H1 (cell line): ENCODE measurements around the gene LRRC61. TPM values are rescaled to one million over a fixed set of nuclear protein-coding genes. Genes with fewer than 3 reads are reported as not detected.
A peak's percentile ranks its signal among the peaks of the same experiment; 100 is the strongest.

Experiments used
- CTCF ChIA-PET: fragments of 300-600 bp; sonication (Branson Sonifier 250); formaldehyde crosslinking; loops from one replicate; lab custom pipeline; 2021; ENCODE audit not compliant: partially characterized antibody; lab: Charles Lee
- POLR2A ChIA-PET: fragments of 300-600 bp; sonication (Branson Sonifier 250); formaldehyde crosslinking; loops from one replicate; lab custom pipeline; 2021; ENCODE audit warnings: inconsistent platforms; ENCODE audit not compliant: partially characterized antibody; lab: Charles Lee
- DNase-seq, 2 experiments: peaks; one replicate each; pipeline versions ENCODE4 v3.0.0 to v3.0.0-alpha.2; 2010 to 2022; ENCODE audit warnings: low spot score in 2 of 2, low read depth in 1 of 2, mixed read lengths in 1 of 2
- FAIRE-seq: peaks from 2 replicates; lab custom pipeline; 2011; peaks lifted over from hg19 to GRCh38; lab: Jason Lieb, UNC
- H2AFZ ChIP-seq: 2 replicates; pipeline ENCODE4 v1.8.1; 2012; ENCODE audit warnings: low read length, inconsistent platforms
- H2AK5ac ChIP-seq: 2 replicates; pipeline ENCODE4 v1.6.1; 2013; ENCODE audit warnings: low read depth, low read length
- H2BK120ac ChIP-seq: replicated peaks from 2 replicates; pipeline ENCODE3; 2013; ENCODE audit warnings: low read depth, low read length, inconsistent platforms
- H2BK12ac ChIP-seq: 2 replicates; pipeline ENCODE4 v1.6.1; 2013; ENCODE audit warnings: low read depth, low read length
- H2BK15ac ChIP-seq: 2 replicates; pipeline ENCODE4 v1.6.1; 2013; ENCODE audit warnings: low read length
- H2BK20ac ChIP-seq: 2 replicates; pipeline ENCODE4 v1.6.1; 2013; ENCODE audit warnings: low read length
- H2BK5ac ChIP-seq: 2 replicates; pipeline ENCODE4 v1.6.1; 2013; ENCODE audit warnings: low read depth, low read length
- H3K14ac ChIP-seq: 2 replicates; pipeline ENCODE4 v1.6.1; 2013; ENCODE audit warnings: inconsistent platforms; ENCODE audit not compliant: insufficient read length
- H3K18ac ChIP-seq: 2 replicates; pipeline ENCODE4 v1.6.1; 2013; ENCODE audit warnings: low read length; ENCODE audit errors: extremely low read depth
- H3K23ac ChIP-seq: 2 replicates; pipeline ENCODE4 v1.6.1; 2013; ENCODE audit warnings: inconsistent platforms; ENCODE audit not compliant: insufficient read length
- H3K23me2 ChIP-seq: 2 replicates; pipeline ENCODE4 v1.6.1; 2013; ENCODE audit warnings: low read depth, low read length
- H3K27ac ChIP-seq: 2 replicates; pipeline ENCODE4 v1.6.1; 2011; ENCODE audit warnings: low read depth, low read length, inconsistent platforms
- H3K27me3 ChIP-seq, 4 experiments: replicated peaks in 1 of 4; 1 replicate in 1 of 4; 2 replicates in 3 of 4; pipeline versions ENCODE4 v1.6.1 to v1.8.1; 2011 to 2013; ENCODE audit warnings: low read length in 3 of 4, mild to moderate bottlenecking in 3 of 4, inconsistent platforms in 2 of 4, mixed read lengths in 2 of 4, moderate library complexity in 1 of 4; ENCODE audit not compliant: control insufficient read depth in 3 of 4, insufficient read depth in 3 of 4; ENCODE audit errors: extremely low read depth in 1 of 4
- H3K36me3 ChIP-seq, 4 experiments: 2 replicates each; pipeline versions ENCODE4 v1.6.1 to v1.8.1; 2011 to 2013; ENCODE audit warnings: mild to moderate bottlenecking in 4 of 4, low read length in 3 of 4, moderate library complexity in 2 of 4, control low read depth in 1 of 4, inconsistent platforms in 1 of 4; ENCODE audit not compliant: insufficient read depth in 4 of 4, control insufficient read depth in 2 of 4
- H3K4ac ChIP-seq: replicated peaks from 2 replicates; pipeline ENCODE3; 2013; ENCODE audit warnings: low read length, low read depth, mixed read lengths, inconsistent platforms; ENCODE audit not compliant: insufficient read length
- H3K4me1 ChIP-seq, 4 experiments: replicated peaks in 1 of 4; 1 replicate in 1 of 4; 2 replicates in 3 of 4; pipeline versions ENCODE4 v1.6.1 to v1.8.1; 2011 to 2013; ENCODE audit warnings: low read length in 3 of 4, inconsistent platforms in 2 of 4, mixed read lengths in 1 of 4; ENCODE audit not compliant: insufficient read depth in 4 of 4, control insufficient read depth in 3 of 4
- H3K4me2 ChIP-seq, 2 experiments: 2 replicates each; pipeline versions ENCODE4 v1.6.1 to v1.8.1; 2011 to 2013; ENCODE audit warnings: low read depth in 2 of 2, low read length in 2 of 2, control low read depth in 1 of 2, inconsistent platforms in 1 of 2, mild to moderate bottlenecking in 1 of 2; ENCODE audit not compliant: insufficient read depth in 1 of 2
- H3K4me3 ChIP-seq, 4 experiments: fragments of 200-600, 300-600 bp in 1 of 4; sonication (generic), shearing (Covaris generic), sonication (Bioruptor Twin) in 1 of 4; 2 replicates each; pipeline versions ENCODE4 v1.5.1 to v1.8.1; 2011 to 2016; ENCODE audit warnings: low read length in 4 of 4, low read depth in 3 of 4, control low read depth in 2 of 4, inconsistent platforms in 2 of 4, mild to moderate bottlenecking in 2 of 4, mixed read lengths in 1 of 4, moderate library complexity in 1 of 4; ENCODE audit not compliant: insufficient read depth in 2 of 4; ENCODE audit errors: extremely low read depth in 1 of 4
- H3K56ac ChIP-seq: replicated peaks from 2 replicates; pipeline ENCODE3; 2013; ENCODE audit warnings: low read depth, mild to moderate bottlenecking, mixed read lengths, low read length, inconsistent platforms; ENCODE audit not compliant: insufficient read length
- H3K79me1 ChIP-seq: 2 replicates; pipeline ENCODE4 v1.6.1; 2013; ENCODE audit warnings: low read depth, low read length, control low read depth
- H3K79me2 ChIP-seq, 2 experiments: 2 replicates each; pipeline versions ENCODE4 v1.6.1 to v1.8.1; 2012 to 2013; ENCODE audit warnings: low read length in 2 of 2, mild to moderate bottlenecking in 2 of 2, inconsistent platforms in 1 of 2; ENCODE audit not compliant: insufficient read depth in 2 of 2, control insufficient read depth in 1 of 2
- H3K9ac ChIP-seq, 4 experiments: replicated peaks in 1 of 4; 1 replicate in 1 of 4; 2 replicates in 3 of 4; pipeline versions ENCODE4 v1.6.1 to v1.8.1; 2011 to 2013; ENCODE audit warnings: low read depth in 3 of 4, low read length in 3 of 4, control low read depth in 2 of 4, mild to moderate bottlenecking in 2 of 4, moderate library complexity in 2 of 4, inconsistent platforms in 1 of 4; ENCODE audit errors: extremely low read depth in 1 of 4
- H3K9me3 ChIP-seq, 2 experiments: 2 replicates each; pipeline versions ENCODE4 v1.6.1 to v1.8.1; 2012 to 2013; ENCODE audit warnings: mild to moderate bottlenecking in 2 of 2, moderate library complexity in 2 of 2, control low read depth in 1 of 2, inconsistent platforms in 1 of 2, low read depth in 1 of 2, low read length in 1 of 2, mixed read lengths in 1 of 2; ENCODE audit not compliant: insufficient read depth in 2 of 2
- H4K20me1 ChIP-seq, 2 experiments: replicated peaks in 1 of 2; 2 replicates each; pipeline versions ENCODE3 to v1.8.1; 2011 to 2013; ENCODE audit warnings: inconsistent platforms in 2 of 2, low read length in 2 of 2, mild to moderate bottlenecking in 1 of 2; ENCODE audit not compliant: insufficient read depth in 2 of 2, control insufficient read depth in 1 of 2
- H4K5ac ChIP-seq: 2 replicates; pipeline ENCODE4 v1.6.1; 2013; ENCODE audit warnings: low read length, low read depth, mixed read lengths, inconsistent platforms; ENCODE audit not compliant: insufficient read length
- H4K8ac ChIP-seq: 2 replicates; pipeline ENCODE4 v1.8.0; 2013; ENCODE audit warnings: mild to moderate bottlenecking, moderate library complexity, low read length, inconsistent platforms; ENCODE audit not compliant: insufficient read depth; ENCODE audit errors: extremely low read depth
- H4K91ac ChIP-seq: replicated peaks from 2 replicates; pipeline ENCODE3; 2013; ENCODE audit warnings: low read length, mixed read lengths, inconsistent platforms; ENCODE audit not compliant: insufficient read length
- CHD2 ChIP-seq: IDR thresholded peaks from 2 replicates; pipeline ENCODE4 v1.6.1; 2012; ENCODE audit warnings: low read length, improper control_type of control experiment
- POLR2A ChIP-seq, 2 experiments: IDR thresholded peaks; 1 replicate in 1 of 2; 2 replicates in 1 of 2; pipeline ENCODE4 v1.6.1; 2011; ENCODE audit warnings: low read depth in 2 of 2, low read length in 2 of 2, mild to moderate bottlenecking in 2 of 2; ENCODE audit errors: control extremely low read depth in 1 of 2
- WGBS, 2 experiments: shearing (Covaris generic) in 1 of 2; methylation state at CpG; one replicate each; pipeline versions ENCODE4 v1.1.6 to v1.1.7; 2013 to 2015; ENCODE audit warnings: low lambda C conversion rate in 2 of 2, mixed read lengths in 2 of 2, inconsistent platforms in 1 of 2, low coverage in 1 of 2, missing lambda C conversion rate in 1 of 2; ENCODE audit not compliant: insufficient replicate concordance in 2 of 2, insufficient coverage in 1 of 2, insufficient read length in 1 of 2; ENCODE audit errors: extremely low coverage in 1 of 2, missing lambda C conversion rate in 1 of 2; 5-methylcytosine and 5-hydroxymethylcytosine counted together
- polyA plus RNA-seq, 7 experiments: library from polyadenylated mRNA; depleted of rRNA in 3 of 7; stranded (reverse) in 5 of 7; unstranded in 2 of 7; fragments of >200 nt in 5 of 7; fragments of 200-250 nt in 2 of 7; gene quantifications; 1 replicate in 5 of 7; 2 replicates in 1 of 7; 4 replicates in 1 of 7; pipeline versions ENCODE4 v1.2.1 to v1.2.3, GENCODE V29; 2011 to 2013; ENCODE audit warnings: missing spikeins in 2 of 7, mixed read lengths in 2 of 7
- total RNA-seq: library from RNA; stranded (reverse); fragmentation: NEBNext Ultra II Directional; extraction: Animal tissue kit (Norgen Biotek cat#: 25700); gene quantifications from 2 replicates; pipeline ENCODE4 v1.2.1, GENCODE V29; 2021

The LRRC61 gene
- total and polyA plus RNA-seq, 2 of the 8 experiments (the other 6 are each of a cell fraction or from before 2014, with no cell fraction given), result 0.73 to 44.8 TPM

GRCh38 chr7:150373049-150373801 lies 50.1 kb downstream of the LRRC61 start:
- Histone ChIP-seq H3K18ac (peak overlapping the region; percentile 83; the same call in 1 of the 2 replicates), H4K5ac (no peak overlapping the region), H4K91ac (no peak overlapping the region), H2AK5ac (peak overlapping the region; percentile 71; the same call in 1 of the 2 replicates), H3K56ac (no peak overlapping the region), H2BK20ac (no peak overlapping the region), H3K27me3 (no peaks in the 10 kb centered on the region), H3K4me1 (peaks cover 7 to 30% (median 11%) of the 10 kb centered on the region in 4 experiments), H3K36me3 (peaks cover 16 to 49% (median 31%) of the 10 kb centered on the region in 4 experiments), H2AFZ (no peak overlapping the region), H4K20me1 (peaks cover 2 to 15% of the 10 kb centered on the region in 2 experiments), H3K23ac (no peak overlapping the region), H3K4ac (no peak overlapping the region), H3K14ac (no peak overlapping the region), H2BK12ac (no peak overlapping the region), H2BK120ac (no peak overlapping the region), H3K9me3 (no peaks in the 10 kb centered on the region), H3K79me1 (peaks cover 18% of the 10 kb centered on the region), H3K27ac (no peak overlapping the region), H3K9ac (peak overlapping the region in 1 of 4 experiments; percentile 6; a peak in 2 of 7 replicates), H2BK15ac (no peak overlapping the region)
- FAIRE-seq, result no peak
- ChIA-PET CTCF (interaction anchor here (1.1 to 2.5 kb wide), 7 partner anchors 11 to 47 kb away, joined by 3 to 9 read pairs (median 4); no protein-coding TSS in a partner anchor), POLR2A (interaction anchor here (1.0 to 8.6 kb wide), 12 partner anchors 6 to 43 kb away, joined by 4 to 230 read pairs (median 6); partner anchors contain the start of gene REPIN1)
- TF ChIP-seq POLR2A (IDR thresholded peaks at IDR 0.05; ENCODE audit: control extremely low read depth in 1 of 2, low read depth in 2 of 2, low read length in 2 of 2) (peak; percentile 35 to 73), CHD2 (no peak)
- TF ChIP-seq, all 59 proteins: peak for 1
- peaks cover 7 to 54% of the 10 kb centered on the region in 2 experiments; a peak in 3 of 4 replicates for H3K79me2 ChIP-seq
- H3K4me2 ChIP-seq, result no peak overlapping the region; a peak in 1 of 4 replicates
- H3K23me2 ChIP-seq, result peaks cover 11% of the 10 kb centered on the region; the same call in 1 of the 2 replicates
- H4K8ac ChIP-seq, result no peak overlapping the region
- no peak overlapping the region for H3K4me3 ChIP-seq
- DNase-seq, result no peak
- no peak overlapping the region; the same call in none of the 2 replicates for H2BK5ac ChIP-seq
- WGBS, 2 experiments, result 95% methylated on average over 21 of the region's 21 CpGs; no CpG with 5 or more reads in 1 of the 2 experiments
